Stimulated activated CD8-positive, alpha-beta memory T cell treated with anti-CD3 and anti-CD28 coated beads, Interleukin-7, amount 100 ng/mL, for 48 hours (primary cell): ENCODE data around the gene CPSF3.
"Not testable (repeated sequence)": the region's sequence is repeated elsewhere in the genome, so short reads cannot be mapped to it uniquely, and the experiment has no call there.

Experiments used
- DNase-seq, 2 donors: peaks; one replicate each; pipeline ENCODE4 v3.0.0-alpha.2; 2020; ENCODE audit warnings: low read depth in 1 of 2; ENCODE audit errors: extremely low read depth in 1 of 2

Gene CPSF3

DNA sequence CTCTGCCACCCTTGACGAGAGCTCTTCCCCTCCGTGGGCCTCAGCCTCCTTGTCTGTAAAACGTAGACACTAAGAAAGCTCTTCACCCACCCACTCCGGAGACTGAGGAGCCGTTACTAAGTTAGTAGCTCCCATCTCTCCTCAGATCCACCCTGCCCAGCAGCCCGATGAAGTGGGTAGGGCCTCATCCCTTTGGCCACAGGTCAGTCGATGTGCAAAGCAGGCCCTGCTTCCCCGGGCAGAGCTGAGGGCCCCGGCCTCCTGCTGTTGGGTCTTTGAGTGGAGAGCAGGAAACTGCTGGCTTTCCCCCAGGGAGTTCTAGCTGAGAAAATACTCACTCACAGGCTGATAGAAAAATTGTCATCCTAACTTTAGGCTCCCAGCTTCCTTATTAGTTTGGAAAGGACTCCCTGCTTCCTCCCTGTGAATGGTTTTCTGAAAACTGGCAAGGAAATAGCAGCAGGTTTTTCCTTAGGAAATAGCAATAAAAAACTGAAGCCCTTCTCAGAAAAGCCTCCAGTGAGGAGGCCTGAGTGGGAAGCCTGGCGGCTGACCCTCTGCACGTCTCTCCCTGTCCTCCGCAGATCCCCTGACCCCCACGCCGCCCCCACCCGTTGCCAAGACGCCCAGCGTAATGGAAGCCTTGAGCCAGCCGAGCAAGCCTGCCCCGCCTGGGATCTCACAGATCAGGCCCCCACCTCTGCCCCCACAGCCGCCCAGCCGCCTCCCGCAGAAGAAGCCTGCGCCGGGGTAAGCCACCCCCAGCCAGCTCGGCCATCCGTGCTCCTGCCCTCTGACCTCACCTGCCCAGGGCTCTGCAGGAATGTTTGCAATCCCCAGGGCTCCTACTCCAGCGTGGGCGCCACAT is 30.3 kb upstream of the CPSF3 start:
- DNase-seq = no peak

DNA sequence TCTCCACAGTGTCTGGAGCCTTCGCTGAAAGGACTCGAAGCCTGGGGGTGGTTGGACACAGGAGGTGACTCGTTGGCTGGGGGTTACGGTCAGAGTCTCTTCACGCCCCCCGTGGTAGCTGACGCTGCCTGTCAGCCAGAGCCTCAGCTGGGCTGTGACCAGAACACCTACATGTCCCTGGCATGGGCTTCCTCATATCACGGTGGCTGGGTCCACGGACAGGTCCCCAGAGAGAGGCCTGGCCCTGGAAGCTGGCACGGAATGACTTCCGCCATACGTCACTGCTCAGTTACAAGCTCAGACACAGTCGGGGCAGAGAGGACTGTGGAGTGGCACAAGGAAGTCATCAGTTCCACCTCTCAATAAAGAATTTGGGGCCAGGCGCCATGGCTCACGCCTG is 28.6 kb upstream of the CPSF3 start:
- DNase-seq = no peak

DNA sequence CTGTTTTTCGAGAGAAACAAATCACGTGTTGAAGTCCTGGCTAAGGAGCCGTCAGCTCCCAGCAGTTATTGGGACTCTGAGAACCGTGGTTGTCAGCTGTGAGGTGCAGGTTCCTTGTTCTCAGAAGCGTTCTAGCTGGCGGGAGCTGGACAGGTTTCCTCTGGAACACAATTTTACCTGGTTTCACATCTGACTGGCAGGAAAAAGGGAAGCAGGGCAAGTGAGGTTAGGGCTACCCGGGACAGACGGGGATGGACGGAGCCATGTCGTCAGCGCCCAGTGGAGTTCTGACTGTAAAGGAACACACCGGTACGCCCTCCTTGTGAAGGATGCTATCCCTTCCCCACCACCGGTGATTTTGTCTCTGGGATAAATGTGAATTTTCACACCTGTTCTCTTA is 26.3 kb upstream of the CPSF3 start:
- no peak for DNase-seq

GRCh38 chr2:9398251-9398650 is 25.2 kb upstream of the CPSF3 start:
- DNase-seq = not testable (repeated sequence)

- no peak for DNase-seq
Measured at GRCh38 chr2:9398881-9399780, 24.3 kb upstream of the CPSF3 start.

DNA sequence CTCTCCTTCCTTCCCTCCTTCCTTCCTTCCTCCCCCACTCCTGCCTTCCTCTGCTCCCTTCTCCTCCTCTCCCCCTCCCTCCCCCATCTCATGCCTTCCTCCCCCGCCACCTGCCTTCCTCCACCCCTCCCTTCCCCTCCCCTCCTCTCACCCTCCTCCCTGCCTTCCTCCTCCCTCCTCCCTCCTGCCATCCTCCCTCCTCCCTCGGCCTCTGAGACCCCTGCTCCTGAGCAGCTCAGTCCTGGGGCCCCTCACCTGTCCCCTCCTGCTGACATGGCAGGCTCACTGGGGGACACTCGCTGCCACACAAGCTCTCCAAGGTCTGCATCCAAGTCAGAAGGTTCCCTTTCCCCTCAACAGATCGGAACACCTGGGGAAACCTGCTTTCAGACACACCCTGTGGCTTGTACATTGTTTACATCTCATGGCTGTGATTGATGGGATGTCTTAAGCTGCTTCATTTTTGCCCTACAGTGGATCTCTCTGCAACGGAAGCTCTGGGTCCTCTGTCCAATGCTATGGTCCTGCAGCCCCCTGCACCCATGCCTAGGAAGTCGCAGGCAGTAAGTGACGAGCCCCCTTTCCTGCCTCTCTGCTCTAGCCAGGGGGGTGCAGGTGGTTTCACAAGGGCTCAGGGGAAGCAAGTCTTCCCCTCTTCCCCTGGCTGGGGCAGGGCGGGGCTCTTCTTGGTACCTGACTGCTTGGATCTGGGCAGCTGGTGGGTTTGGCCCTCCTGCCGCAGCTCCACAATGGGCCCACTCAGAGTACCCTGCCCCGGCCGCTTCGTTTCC is 23.0 kb upstream of the CPSF3 start:
- no peak for DNase-seq

DNA sequence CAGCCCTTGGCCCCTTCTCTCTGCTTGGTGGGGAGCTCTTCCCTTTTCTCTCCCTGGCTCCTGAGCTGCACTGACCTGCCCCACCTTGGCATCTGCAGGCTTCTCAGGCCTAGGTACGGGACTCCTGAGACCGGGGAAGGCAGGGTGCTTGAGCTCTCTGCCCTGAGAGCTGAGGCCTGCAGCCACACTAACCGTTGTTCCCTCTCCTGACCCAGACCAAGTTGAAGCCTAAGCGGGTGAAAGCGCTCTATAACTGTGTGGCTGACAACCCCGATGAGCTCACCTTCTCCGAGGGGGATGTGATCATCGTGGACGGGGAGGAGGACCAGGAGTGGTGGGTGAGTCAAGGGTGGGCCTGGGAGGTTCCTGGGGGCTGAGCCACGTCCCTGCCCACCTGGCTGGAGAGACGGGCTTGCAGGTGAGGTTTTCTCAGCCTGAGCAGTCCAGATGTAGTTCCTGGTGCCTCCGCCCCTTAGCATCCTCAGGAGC is 22.4 kb upstream of the CPSF3 start:
- DNase-seq = no peak

DNA sequence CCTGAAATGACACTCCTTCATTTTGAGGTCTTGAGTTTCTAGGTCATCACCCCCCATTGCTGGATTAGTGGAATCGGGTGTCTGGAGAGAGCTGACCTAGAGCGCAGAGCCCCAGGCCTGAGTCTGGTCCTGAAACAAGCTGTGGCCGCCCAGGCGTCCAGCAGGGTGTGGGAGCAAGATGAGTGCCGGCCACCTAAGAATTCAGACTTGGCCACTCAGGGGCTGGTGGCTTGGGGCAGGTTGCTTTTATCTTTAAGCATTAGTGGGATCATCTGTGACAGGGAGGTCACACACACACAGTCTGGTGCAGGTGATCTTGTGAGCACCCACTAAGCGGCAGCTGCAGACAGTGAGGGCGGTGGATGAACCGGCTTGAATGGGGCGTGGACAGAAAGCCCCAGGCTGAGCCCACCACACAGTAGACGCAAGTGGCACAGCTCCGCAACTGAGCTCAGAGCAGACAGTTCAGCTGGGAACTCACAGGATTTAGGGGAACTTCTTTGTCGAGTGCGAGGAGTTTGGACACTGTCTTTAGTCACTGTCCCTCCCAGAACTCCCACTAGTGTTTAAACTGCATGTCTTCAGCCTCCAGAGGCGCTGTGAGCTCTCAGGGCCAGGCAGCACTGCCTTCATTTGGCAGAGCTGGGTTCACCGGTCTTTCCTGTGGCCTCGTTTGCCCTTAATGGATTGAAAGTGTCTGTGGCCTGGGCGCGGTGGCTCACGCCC is 21.6 kb upstream of the CPSF3 start:
- DNase-seq = no peak

DNA sequence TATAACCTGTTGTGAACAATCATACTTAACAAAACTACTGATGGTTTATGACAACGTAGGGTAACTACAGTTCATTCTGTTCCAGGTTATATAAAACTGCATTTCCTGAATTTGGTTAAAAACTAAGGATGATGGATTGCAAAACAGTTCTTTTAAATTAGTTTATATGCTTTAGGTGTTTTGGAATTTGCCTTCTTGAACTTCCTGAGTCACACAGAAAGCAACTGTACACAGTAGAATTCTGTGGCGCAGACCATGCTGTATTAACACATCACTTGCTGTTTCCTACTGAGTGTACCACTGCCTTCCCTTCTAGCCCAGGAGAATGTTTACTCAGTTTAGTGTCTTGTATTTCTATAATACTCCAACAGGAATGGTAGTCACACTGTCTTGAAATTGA is 19.5 kb upstream of the CPSF3 start:
- DNase-seq = no peak

DNA sequence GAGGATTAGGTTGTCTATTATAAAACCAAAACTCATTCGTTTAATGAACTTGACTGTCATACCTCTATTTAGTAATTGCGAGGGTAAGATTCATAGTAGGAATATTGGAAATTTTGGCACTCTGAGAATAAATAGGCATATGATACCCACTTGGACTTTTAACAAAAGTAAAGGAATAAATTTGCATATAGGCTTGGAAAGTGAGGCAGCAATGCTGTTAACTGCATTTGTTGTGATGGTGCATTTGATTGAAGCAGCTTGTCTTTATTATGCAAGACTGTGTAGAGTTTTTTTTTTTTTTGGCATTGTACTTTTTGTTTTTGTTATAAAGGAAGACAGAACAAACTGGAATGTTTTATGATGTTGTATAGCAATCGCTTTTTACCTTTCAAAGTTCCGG is 19.0 kb upstream of the CPSF3 start:
- no peak for DNase-seq

- DNase-seq = no peak
Measured at GRCh38 chr2:9405636-9406035, 17.8 kb upstream of the CPSF3 start.

GRCh38 chr2:9406529-9407362 is 16.7 kb upstream of the CPSF3 start:
- no peak for DNase-seq

DNA sequence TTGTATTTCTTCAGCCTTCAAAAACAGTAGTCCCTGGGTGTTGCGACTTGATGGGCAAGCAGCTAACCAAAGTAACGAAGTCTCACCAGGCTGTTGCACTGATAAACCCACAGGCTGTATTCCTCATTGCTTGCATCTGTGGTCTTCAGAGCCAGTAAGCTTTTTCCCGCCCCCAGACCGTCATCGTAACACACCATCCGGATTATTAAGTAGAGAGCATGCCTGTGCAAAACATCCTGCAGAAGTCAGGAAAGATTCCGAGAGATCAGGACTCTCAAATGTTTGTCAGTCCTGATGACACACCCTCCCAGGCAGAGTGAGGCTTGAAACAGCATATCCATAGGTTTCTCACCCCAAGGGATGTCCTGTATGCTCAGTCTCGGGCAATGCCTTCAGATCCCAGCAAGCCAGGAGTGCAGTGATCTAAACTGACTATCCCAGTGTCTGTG is 16.1 kb upstream of the CPSF3 start:
- no peak for DNase-seq

GRCh38 chr2:9408641-9409151 is 14.8 kb upstream of the CPSF3 start:
- no peak for DNase-seq

- DNase-seq = no peak
Measured at GRCh38 chr2:9410108-9410507, 13.3 kb upstream of the CPSF3 start.

DNA sequence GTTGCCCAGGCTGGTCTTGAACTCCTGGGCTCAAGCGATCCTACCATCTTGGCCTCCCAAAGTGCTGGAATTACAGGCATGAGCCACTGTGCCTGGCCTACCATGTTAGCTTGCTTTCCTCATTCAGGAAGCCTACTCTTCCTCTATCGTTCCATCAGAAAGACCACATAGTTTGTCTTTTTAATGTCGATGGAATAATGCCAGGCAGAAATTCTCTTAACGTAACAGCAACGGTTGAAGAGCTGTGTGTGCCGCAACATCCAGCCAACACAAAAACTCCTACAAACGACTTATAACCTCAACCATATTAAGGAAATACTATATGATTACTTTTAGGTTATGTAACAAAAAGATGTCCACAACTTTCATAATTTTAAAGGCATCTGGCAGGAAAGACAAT is 10.7 kb upstream of the CPSF3 start:
- no peak for DNase-seq

GRCh38 chr2:9415516-9416169 is 7.8 kb upstream of the CPSF3 start:
- no peak for DNase-seq

- DNase-seq = no peak
Measured at GRCh38 chr2:9416267-9416961, 7.0 kb upstream of the CPSF3 start.
